Left lung (tissue), 10 donors: ENCODE results near the gene MDK. TPM values are rescaled to one million over a fixed set of nuclear protein-coding genes. Genes with fewer than 3 reads are reported as not detected.

Experiments used
- ATAC-seq: fragments of 200-7000 bp; cut with Tn5 transposase; one replicate; pipeline ENCODE4 v1.9.1; 2020; ENCODE audit warnings: moderate library complexity
- DNase-seq, 4 donors: peaks; one replicate each; pipeline ENCODE4 v3.0.0-alpha.2; 2013 to 2020
- H3K27ac ChIP-seq, 2 donors: fragments of 200-600 bp; sonication (generic) in 1 of 2; one replicate each; pipeline versions ENCODE4 v1.5.0 to v1.8.0; 2020 to 2021
- H3K27me3 ChIP-seq, 2 donors: fragments of 200-600 bp; sonication (generic) in 1 of 2; one replicate each; pipeline versions ENCODE4 v1.5.0 to v1.8.0; 2020 to 2021
- H3K36me3 ChIP-seq, 2 donors: fragments of 200-600 bp; sonication (generic) in 1 of 2; one replicate each; pipeline versions ENCODE4 v1.5.0 to v1.8.0; 2020 to 2021
- H3K4me1 ChIP-seq, 2 donors: fragments of 200-600 bp; one replicate each; pipeline ENCODE4 v1.8.0; 2021
- H3K4me3 ChIP-seq, 2 donors: fragments of 200-600 bp; sonication (generic) in 1 of 2; one replicate each; pipeline versions ENCODE4 v1.5.0 to v1.8.0; 2020 to 2021; ENCODE audit warnings: mild to moderate bottlenecking in 1 of 2
- H3K9me3 ChIP-seq, 2 donors: fragments of 200-600 bp; sonication (generic) in 1 of 2; one replicate each; pipeline versions ENCODE4 v1.5.0 to v1.8.0; 2020 to 2021
- CTCF ChIP-seq, 2 donors: fragments of 200-600 bp; sonication (generic) in 1 of 2; IDR thresholded peaks; one replicate each; pipeline versions ENCODE4 v1.5.0 to v1.8.0; 2021; ENCODE audit warnings: antibody characterized with exemption in 2 of 2
- intact Hi-C, 2 donors: fragments of 100-400 bp; cut with DNase I; formaldehyde crosslinking; loops; one replicate each; pipeline versions ENCODE4 v1.11.2 to v1.14.2; 2022
- polyA plus RNA-seq, 6 donors: library from polyadenylated mRNA; unstranded; fragments of 120-200 nt; gene quantifications; one replicate each; pipeline ENCODE4 v1.2.1, GENCODE V29; 2013; ENCODE audit not compliant: insufficient read length in 6 of 6
- total RNA-seq, 2 donors: library from RNA; stranded (reverse); fragmentation: NEBNext Ultra II Directional; extraction: Animal tissue kit (Norgen Biotek cat#: 25700); gene quantifications; one replicate each; pipeline ENCODE4 v1.2.1, GENCODE V29; 2021
- donor health status: DM: no; HTN: yes; CAD: no.
- donor health status: DM: no; HTN: no; CAD: no.

Gene MDK
- total and polyA plus RNA-seq, 8 donors, result 15.4 to 1,135 (median 872) TPM

GRCh38 chr11:46345131-46345597, 36.3 kb upstream of the MDK start:
- peak; percentile 18 for ATAC-seq
- H3K27me3 ChIP-seq, result no peaks in the 10 kb centered on the region
- intact Hi-C loops, result no loop called here
- no peaks in the 10 kb centered on the region for H3K9me3 ChIP-seq
- peak in 2 of 4 donors; percentile 77 to 91 for DNase-seq
- TF ChIP-seq CTCF (IDR thresholded peaks at IDR 0.05), result no peak
- H3K36me3 ChIP-seq, result no peaks in the 10 kb centered on the region
- H3K27ac ChIP-seq, result peak overlapping the region; percentile 83 to 90
- H3K4me3 ChIP-seq, result peak overlapping the region; percentile 26 to 88
- H3K4me1 ChIP-seq, result peaks cover 21 to 92% of the 10 kb centered on the region in 2 donors

- intact Hi-C loops, result no loop called here
- no peak for ATAC-seq
- Histone ChIP-seq H3K27me3 (no peaks in the 10 kb centered on the region), H3K27ac (peak overlapping the region; percentile 83 to 90), H3K4me1 (peaks cover 17 to 92% of the 10 kb centered on the region in 2 donors), H3K9me3 (no peaks in the 10 kb centered on the region), H3K4me3 (peak overlapping the region; percentile 26 to 88), H3K36me3 (no peaks in the 10 kb centered on the region)
- no peak for DNase-seq
- TF ChIP-seq CTCF (IDR thresholded peaks at IDR 0.05), result no peak
Measured at GRCh38 chr11:46345881-46346484, 35.5 kb upstream of the MDK start.

GRCh38 chr11:46346886-46347636, 34.4 kb upstream of the MDK start, which contains the start of gene DGKZ:
Gene DGKZ (plus strand): TSS chr11:46347463. CDS start chr11:46347660, 197 bp downstream.
- no peaks in the 10 kb centered on the region for H3K36me3 ChIP-seq
- H3K27ac ChIP-seq, result peak within 1 kb of the TSS; percentile 83 to 90
- H3K4me1 ChIP-seq, result peaks cover 17 to 93% of the 10 kb centered on the region in 2 donors
- peak; percentile 82 to 99 (median 87) for DNase-seq
- no peaks in the 10 kb centered on the region for H3K27me3 ChIP-seq
- intact Hi-C loops, result no loop called here
- no peaks in the 10 kb centered on the region for H3K9me3 ChIP-seq
- TF ChIP-seq CTCF (IDR thresholded peaks at IDR 0.05), result peak; percentile 77 to 94
- peak; percentile 96 for ATAC-seq
- peak within 1 kb of the TSS; percentile 80 to 88 for H3K4me3 ChIP-seq

GRCh38 chr11:46347637-46348311, 33.7 kb upstream of the MDK start:
- Histone ChIP-seq H3K4me1 (peaks cover 17 to 93% of the 10 kb centered on the region in 2 donors), H3K27ac (peak overlapping the region in 1 of 2 donors; percentile 69), H3K27me3 (no peaks in the 10 kb centered on the region), H3K4me3 (peak overlapping the region; percentile 80 to 88), H3K36me3 (no peaks in the 10 kb centered on the region), H3K9me3 (no peaks in the 10 kb centered on the region)
- intact Hi-C loops, result no loop called here
- ATAC-seq (no peak), DNase-seq (peak in 1 of 4 donors; percentile 87)
- no peak for TF ChIP-seq CTCF (IDR thresholded peaks at IDR 0.05)
